Chondrocyte (in vitro differentiated cells): ENCODE results near the gene DNAJC4. TPM values are rescaled to one million over a fixed set of nuclear protein-coding genes. Genes with fewer than 3 reads are reported as not detected.

ENCODE experiments used
- DNase-seq: peaks from one replicate; pipeline ENCODE4 v3.0.0; 2021; ENCODE audit warnings: mixed read lengths, low spot score
- H3K27ac Mint-ChIP-seq: one replicate; pipeline ENCODE4 v1.8.0; 2021; ENCODE audit warnings: mild to moderate bottlenecking, moderate library complexity, mixed read lengths; ENCODE audit not compliant: unreplicated experiment
- H3K27me3 Mint-ChIP-seq: 2 replicates; pipeline ENCODE4 v1.8.0; 2021; ENCODE audit warnings: low read depth, mixed read lengths
- H3K36me3 Mint-ChIP-seq: 2 replicates; pipeline ENCODE4 v1.8.0; 2021; ENCODE audit warnings: low read depth, mixed read lengths
- H3K4me1 Mint-ChIP-seq: 2 replicates; pipeline ENCODE4 v1.8.0; 2021; ENCODE audit warnings: low read depth, mild to moderate bottlenecking, mixed read lengths
- H3K4me3 Mint-ChIP-seq: one replicate; pipeline ENCODE4 v1.8.0; 2021; ENCODE audit warnings: mild to moderate bottlenecking, moderate library complexity, mixed read lengths; ENCODE audit not compliant: unreplicated experiment
- H3K9me3 Mint-ChIP-seq: 2 replicates; pipeline ENCODE4 v1.8.0; 2021; ENCODE audit warnings: low read depth, mixed read lengths
- CTCF ChIP-seq: fragments of 200-600 bp; sonication (generic); IDR thresholded peaks from 2 replicates; pipeline ENCODE4 v1.5.0; 2021; ENCODE audit warnings: antibody characterized with exemption, mild to moderate bottlenecking, moderate library complexity
- total RNA-seq: library from RNA; stranded (reverse); gene quantifications from 3 replicates; pipeline ENCODE4 v1.2.1, GENCODE V29; 2021

The DNAJC4 gene
- total RNA-seq, 1 donor from 2014 or later = 31.6 TPM

GRCh38 chr11:64249563-64250414 is 19.4 kb downstream of the DNAJC4 start:
- peaks cover 34% of the 10 kb centered on the region for H3K4me1 Mint-ChIP-seq
- no peak overlapping the region for H3K27ac Mint-ChIP-seq
- no peaks in the 10 kb centered on the region for H3K27me3 Mint-ChIP-seq
- no peaks in the 10 kb centered on the region for H3K36me3 Mint-ChIP-seq
- no peaks in the 10 kb centered on the region for H3K9me3 Mint-ChIP-seq
- DNase-seq = no peak
- no peak overlapping the region for H3K4me3 Mint-ChIP-seq
- no peak for TF ChIP-seq CTCF

GRCh38 chr11:64250415-64251015 is 20.2 kb downstream of the DNAJC4 start:
- Mint-ChIP-seq H3K4me3 (peak overlapping the region; percentile 77), H3K27ac (no peak overlapping the region), H3K9me3 (no peaks in the 10 kb centered on the region), H3K4me1 (peaks cover 30% of the 10 kb centered on the region), H3K36me3 (no peaks in the 10 kb centered on the region), H3K27me3 (no peaks in the 10 kb centered on the region)
- no peak for TF ChIP-seq CTCF
- DNase-seq = no peak

GRCh38 chr11:64251016-64251752 is 20.8 kb downstream of the DNAJC4 start, which contains the start of gene PLCB3:
Gene PLCB3, plus strand, starts transcription at chr11:64251530. Its CDS starts 120 bp downstream, at chr11:64251650.
- Mint-ChIP-seq H3K4me1 (peaks cover 30% of the 10 kb centered on the region), H3K9me3 (no peaks in the 10 kb centered on the region), H3K27ac (peak within 1 kb of the TSS; percentile 75), H3K4me3 (peak within 1 kb of the TSS; percentile 91), H3K27me3 (no peaks in the 10 kb centered on the region), H3K36me3 (peaks cover under 1% of the 10 kb centered on the region)
- DNase-seq = no peak
- peak; percentile 87 for TF ChIP-seq CTCF

GRCh38 chr11:64251753-64252002 is 21.3 kb downstream of the DNAJC4 start:
- Mint-ChIP-seq H3K4me1 (peaks cover 30% of the 10 kb centered on the region), H3K9me3 (no peaks in the 10 kb centered on the region), H3K27ac (peak overlapping the region; percentile 75), H3K27me3 (no peaks in the 10 kb centered on the region), H3K36me3 (peaks cover 3% of the 10 kb centered on the region), H3K4me3 (peak overlapping the region; percentile 91)
- no peak for TF ChIP-seq CTCF
- no peak for DNase-seq
